T-helper 22 cell (primary cell): ENCODE data around the gene LRMDA.
"Not testable (repeated sequence)": the region's sequence is repeated elsewhere in the genome, so short reads cannot be mapped to it uniquely, and the experiment has no call there.

Experiments used
- DNase-seq: peaks from one replicate; pipeline ENCODE4 v3.0.0-alpha.2; 2020; ENCODE audit warnings: low read depth

LRMDA gene

GRCh38 chr10:75508239-75508813 is 76.9 kb downstream of the LRMDA start:
- DNase-seq = no peak

GRCh38 chr10:75508814-75509306 is 77.4 kb downstream of the LRMDA start:
- no peak for DNase-seq

DNA sequence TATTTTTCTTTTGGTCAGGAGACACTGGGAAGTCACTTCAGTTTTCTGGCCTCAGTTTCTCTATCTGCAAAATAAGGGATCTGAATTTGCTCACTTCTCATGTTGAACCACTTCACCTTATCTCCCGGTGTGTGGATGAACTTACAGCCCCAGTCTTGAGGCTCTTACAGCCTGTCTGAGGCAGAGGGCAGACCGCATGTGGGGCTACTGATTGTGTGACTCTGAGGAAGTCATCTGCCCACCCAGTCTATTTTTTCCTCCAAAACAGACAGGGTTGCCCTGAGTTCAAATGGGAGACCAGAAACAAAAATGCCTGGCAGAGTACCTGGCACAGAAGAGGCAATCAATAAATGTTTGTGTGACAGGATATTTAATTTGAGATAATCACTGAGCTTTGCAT is 78.3 kb downstream of the LRMDA start:
- no peak for DNase-seq

- no peak for DNase-seq
Measured at GRCh38 chr10:75511011-75511410, 79.6 kb downstream of the LRMDA start.

DNA sequence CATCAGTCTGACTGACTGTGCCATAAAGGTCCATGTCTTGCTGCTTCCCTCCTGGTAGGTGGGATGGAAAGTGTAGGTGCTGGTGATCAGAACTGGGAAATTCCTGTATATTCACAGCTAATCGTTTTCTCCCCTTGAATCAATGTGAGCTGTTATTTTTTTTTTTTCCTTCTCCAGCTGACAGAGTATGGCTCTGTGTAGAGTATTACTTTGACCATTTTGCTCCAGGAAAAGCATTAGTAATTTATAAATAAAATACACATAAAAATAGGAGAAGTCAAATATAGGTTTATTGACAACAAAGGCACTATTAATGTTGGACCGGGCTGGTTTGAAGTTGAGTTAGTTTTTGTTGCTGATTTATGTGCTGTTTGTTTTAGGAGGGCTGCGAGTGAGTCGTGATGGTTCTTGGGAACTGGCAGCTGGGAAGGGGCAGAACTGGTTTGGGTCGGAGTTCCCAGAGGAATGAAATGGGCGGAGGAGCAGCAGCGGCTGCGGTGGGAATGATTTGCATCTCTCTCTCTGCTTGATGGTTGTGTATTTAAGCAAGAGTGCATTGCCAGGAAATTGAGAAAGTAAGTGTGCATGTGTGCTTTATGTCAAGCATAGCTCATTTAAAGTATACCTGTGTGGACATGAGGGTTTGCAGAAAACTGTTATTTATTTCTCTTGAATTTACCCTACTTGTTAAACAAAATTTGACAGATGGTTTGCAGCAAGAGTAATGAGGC is 80.9 kb downstream of the LRMDA start:
- DNase-seq = no peak

DNA sequence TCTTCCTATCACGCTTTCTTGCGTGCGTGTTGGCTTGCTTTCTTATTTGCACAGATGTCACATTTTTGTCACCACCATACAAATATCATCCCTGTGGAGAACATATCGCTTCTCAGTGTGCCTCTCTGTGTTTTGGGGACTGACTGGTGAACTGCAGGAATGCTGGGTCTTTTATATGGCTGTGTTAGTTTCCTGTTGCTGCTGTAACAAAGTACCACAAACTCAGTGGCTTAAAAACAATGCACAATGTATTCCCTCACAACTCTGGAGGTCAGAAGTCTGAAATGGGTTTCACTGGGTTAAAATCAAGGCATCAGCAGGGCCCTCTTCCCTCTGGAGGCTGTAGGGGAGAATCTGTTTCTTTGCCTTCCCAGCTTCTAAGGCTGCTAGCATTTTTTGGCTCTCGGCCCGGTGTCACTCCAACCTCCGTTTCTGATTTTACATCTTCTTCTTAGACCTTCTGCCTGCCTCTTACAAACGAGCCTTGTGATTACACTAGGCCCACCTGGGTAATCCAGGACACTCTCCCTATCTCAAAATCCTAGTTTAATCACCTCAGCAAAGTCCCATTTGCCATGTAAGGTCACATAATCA is 82.0 kb downstream of the LRMDA start:
- no peak for DNase-seq

DNA sequence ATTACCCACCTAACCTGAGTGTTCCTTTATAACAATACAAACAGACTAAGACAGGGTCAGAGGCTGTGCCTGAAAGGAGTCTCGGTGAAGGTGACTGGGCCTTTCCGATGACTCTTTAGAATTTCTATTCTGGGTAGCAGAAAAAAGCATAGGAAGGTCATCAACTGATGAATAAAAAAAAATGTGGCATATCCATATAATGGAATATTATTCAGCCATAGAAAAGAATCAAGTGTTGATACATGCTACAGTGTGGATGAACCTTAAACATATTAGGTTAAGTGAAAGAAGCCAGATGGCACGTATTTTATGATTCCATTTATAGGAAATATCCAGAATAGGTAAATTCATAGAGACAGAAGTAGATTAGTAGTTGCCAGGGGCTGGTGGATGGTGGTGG is 83.4 kb downstream of the LRMDA start:
- no peak for DNase-seq

GRCh38 chr10:75516154-75516553 is 84.7 kb downstream of the LRMDA start:
- DNase-seq = not testable (repeated sequence)

DNA sequence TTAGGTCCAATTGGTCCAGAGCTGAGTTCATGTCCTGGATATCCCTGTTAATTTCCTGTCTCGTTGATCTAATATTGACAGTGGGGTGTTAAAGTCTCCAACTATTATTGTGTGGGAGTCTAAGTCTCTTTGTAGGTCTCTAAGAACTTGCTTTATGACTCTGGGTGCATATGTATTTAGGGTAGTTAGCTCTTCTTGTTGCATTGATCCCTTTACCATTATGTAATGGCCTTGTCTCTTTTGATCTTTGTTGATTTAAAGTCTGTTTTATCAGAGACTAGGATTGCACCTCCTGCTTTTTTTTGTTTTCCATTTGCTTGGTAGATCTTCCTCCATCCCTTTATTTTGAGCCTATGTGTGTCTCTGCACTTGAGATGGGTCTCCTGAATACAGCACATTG is 87.8 kb downstream of the LRMDA start:
- not testable (repeated sequence) for DNase-seq

DNA sequence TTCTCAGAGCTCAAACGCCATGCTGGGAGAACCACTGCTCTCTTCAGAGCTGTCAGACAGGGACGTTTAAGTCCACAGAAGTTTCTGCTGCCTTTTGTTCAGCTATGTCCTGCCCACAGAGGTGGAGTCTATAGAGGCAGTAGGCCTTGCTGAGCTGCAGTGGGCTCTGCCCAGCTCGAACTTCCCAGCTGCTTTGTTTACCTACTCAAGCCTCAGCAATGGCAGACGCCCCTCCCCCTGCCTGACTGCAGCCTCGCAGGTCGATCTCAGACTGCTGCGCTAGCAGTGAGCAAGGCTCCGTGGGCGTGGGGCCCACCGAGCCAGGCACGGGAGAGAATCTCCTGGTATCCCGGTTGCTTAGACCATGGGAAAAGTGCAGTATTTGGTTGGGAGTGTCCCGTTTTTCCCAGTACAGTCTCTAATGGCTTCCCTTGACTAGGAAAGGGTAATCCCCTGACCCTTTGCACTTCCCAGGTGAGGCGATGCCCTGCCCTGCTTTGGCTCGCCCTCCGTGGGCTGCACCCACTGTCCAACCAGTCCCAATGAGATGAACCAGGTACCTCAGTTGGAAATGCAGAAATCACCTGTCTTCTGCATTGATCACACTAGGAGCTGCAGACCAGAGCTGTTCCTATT is 89.9 kb downstream of the LRMDA start:
- DNase-seq = not testable (repeated sequence)

- DNase-seq = no peak
Measured at GRCh38 chr10:75525067-75525466, 93.6 kb downstream of the LRMDA start.

DNA sequence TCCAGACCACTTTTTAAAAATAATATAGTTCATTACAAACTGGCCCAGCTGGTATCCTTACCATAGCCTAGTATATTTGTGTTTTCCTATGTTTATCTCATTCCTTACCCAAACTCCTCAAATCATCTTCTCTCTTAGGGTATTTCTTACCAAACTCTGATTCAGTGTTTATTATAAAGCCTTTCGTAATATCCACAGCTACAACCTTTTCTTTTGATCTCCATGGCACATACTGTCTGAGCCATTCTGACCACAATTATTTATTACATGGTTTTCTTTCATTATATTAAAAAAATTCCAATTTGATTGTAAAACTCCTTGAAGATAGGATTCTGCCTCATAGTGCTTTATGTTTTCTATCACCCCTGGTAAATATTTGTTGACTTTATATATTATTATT is 94.2 kb downstream of the LRMDA start:
- DNase-seq = no peak

DNA sequence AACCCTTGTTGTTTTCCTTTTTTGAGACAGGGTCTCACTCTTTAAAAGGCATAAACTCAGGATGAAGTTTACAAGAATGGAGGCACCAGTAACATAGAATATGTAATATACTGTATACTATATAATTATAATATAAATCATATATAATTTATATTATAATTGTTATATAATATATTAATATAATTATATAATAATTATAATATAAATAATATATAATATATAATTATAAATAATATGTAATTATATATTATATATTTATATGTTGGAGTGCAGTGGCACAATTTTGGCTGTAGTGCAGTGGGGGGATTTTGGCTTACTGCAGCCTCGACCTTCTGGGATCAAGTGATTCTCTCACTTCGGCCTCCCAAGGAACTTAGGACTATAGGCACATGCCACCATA is 96.1 kb downstream of the LRMDA start:
- no peak for DNase-seq

DNA sequence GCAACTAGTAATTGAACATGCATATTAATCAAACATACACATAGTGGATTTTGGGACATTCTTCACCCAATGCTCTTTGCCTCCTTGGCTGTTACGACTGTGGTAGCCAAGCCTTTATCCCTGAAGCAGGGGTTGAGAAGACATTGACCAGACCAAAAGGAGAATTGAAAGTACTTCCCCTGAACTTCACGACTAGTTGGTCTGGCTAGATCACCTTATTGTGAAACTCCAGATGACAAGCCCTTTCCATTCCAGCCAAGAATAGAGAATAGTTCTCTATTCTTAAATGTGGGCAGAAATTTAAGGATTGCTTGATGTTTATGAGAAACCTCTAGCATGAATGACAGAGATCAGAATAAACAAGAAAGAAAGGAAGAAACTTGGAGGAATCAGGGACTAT is 97.0 kb downstream of the LRMDA start:
- DNase-seq = no peak

GRCh38 chr10:75530299-75530698 is 98.9 kb downstream of the LRMDA start:
- no peak for DNase-seq

DNA sequence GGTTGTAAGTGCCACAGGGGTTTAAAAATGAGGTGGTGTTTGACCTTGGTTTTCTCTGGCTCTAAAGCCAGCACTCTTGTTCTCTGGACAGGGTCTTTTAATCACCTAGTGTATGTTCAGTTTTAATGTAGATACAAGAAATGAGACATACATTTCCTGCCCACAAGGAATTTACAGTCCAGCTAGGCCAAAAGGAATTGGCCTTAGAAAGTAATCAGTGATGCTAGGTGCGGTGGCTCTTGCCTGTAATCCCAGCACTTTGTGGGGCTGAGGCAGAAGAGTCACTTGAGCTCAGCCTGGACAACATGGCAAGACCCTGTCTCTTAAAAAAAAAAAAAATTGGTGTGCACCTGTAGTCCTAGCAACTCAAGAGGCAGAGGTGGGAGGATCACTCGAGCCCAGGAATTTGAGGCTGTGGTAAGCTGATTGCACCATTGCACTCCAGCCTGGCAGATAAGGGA is 100.2 kb downstream of the LRMDA start:
- no peak for DNase-seq

- DNase-seq = no peak
Measured at GRCh38 chr10:75532253-75532924, 101.0 kb downstream of the LRMDA start.

DNA sequence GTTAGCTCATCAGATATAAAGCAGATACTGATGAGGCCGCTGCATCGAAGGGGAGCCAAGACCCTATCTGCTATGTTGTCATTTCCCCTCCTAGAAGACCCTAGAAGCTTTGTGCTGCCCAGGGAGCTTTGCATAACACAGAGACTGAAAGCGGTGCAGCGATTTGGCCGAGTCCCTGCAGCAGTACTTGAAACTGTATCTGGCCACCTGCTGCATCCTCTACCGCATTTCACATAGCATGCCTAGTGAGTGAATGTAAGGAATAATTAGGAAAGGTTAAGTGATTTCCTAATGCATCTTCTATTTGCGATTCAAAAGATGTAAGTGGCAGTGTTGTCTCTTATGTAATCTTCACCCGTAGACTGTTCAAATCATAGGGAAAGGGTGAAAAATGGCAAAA is 106.7 kb downstream of the LRMDA start:
- DNase-seq = no peak

DNA sequence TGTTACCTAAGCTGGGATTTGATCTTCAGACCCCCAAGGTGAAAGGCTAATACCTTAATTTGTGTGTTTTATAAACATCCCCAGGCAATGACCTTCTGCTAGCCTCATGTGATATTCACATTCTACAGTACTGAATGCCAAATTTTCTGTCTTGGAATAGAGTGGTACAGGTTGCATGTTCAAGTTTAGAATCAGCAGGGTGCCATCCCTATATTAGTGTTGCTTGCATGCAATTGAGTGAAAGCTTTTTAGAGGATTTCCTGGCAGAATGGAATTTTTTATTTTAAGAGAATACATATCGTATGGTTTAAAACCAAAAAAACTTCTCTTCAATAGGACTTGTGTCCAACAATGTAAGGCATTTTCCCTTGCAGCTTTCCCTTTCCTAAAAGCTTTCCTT is 107.3 kb downstream of the LRMDA start:
- DNase-seq = no peak

- no peak for DNase-seq
Measured at GRCh38 chr10:75540357-75540966, 109.0 kb downstream of the LRMDA start.

DNA sequence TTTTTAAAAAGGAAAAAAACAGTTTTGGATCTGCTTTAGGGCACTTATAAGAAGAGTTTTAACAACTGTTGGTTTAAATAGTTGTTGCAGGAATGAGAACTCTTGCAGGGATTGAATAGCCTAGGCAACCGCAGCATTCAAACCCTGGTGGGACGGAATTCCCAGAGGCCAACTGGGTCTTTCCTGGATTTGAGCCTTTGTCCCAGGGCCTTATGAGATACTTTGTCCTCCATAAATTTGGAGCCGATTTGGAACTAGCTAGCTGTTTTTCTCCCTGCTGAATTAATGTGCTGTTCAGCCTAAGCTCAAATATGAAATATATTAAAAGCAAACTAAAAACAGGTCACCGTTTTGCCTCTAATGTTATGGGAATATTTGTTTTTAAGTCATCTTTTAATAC is 109.6 kb downstream of the LRMDA start:
- DNase-seq = no peak

GRCh38 chr10:75541411-75541810 is 110.0 kb downstream of the LRMDA start:
- no peak for DNase-seq
